ENCODE data around the gene CCDC12.

DNA sequence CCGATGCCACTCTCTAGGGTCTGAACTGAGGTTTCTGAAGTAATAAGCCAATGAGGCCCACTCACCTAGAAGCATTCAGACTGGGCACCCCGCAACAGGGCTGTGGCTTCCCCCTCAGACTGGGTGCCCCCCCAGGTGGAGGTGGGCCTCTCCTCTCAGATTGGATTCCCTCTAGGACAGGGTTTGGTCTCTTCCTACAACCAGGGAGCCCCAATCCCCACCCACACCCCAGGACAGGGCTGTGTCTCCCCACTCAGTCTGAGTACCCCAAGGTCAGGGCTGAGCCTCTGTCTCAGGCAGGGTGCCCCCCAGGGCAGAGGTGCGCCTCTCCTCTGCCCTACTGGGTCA is 71.4 kb downstream of the CCDC12 start:
- TF ChIP-seq, protein P1, sequence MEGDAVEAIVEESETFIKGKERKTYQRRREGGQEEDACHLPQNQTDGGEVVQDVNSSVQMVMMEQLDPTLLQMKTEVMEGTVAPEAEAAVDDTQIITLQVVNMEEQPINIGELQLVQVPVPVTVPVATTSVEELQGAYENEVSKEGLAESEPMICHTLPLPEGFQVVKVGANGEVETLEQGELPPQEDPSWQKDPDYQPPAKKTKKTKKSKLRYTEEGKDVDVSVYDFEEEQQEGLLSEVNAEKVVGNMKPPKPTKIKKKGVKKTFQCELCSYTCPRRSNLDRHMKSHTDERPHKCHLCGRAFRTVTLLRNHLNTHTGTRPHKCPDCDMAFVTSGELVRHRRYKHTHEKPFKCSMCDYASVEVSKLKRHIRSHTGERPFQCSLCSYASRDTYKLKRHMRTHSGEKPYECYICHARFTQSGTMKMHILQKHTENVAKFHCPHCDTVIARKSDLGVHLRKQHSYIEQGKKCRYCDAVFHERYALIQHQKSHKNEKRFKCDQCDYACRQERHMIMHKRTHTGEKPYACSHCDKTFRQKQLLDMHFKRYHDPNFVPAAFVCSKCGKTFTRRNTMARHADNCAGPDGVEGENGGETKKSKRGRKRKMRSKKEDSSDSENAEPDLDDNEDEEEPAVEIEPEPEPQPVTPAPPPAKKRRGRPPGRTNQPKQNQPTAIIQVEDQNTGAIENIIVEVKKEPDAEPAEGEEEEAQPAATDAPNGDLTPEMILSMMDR (IDR thresholded peaks at IDR 0.05 in 2 of 3, conservative IDR thresholded peaks at IDR 0.05 in 1 of 3; ENCODE audit: borderline replicate concordance in 1 of 3, insufficient read depth in 1 of 3, low read depth in 2 of 3, low read length in 2 of 3) = no peak
- TF ChIP-seq EGR1 (IDR thresholded peaks at IDR 0.05; ENCODE audit: low read depth) (no peak), YY1 (IDR thresholded peaks at IDR 0.05; ENCODE audit: extremely low read depth, insufficient replicate concordance, low read depth, low read length) (no peak), POLR2A (IDR thresholded peaks at IDR 0.05; ENCODE audit: borderline replicate concordance, extremely low read depth, insufficient read depth, insufficient read length) (no peak), TCF7L2 (IDR thresholded peaks at IDR 0.05; ENCODE audit: borderline replicate concordance, extremely low read depth, insufficient read depth, insufficient read length) (no peak), RAD21 (IDR thresholded peaks at IDR 0.05; ENCODE audit: low read depth) (no peak), EZH2phosphoT487 (IDR thresholded peaks at IDR 0.05; ENCODE audit: borderline replicate concordance) (no peak), EZH2 (IDR thresholded peaks at IDR 0.05) (no peak)
- TF ChIP-seq, protein P2, sequence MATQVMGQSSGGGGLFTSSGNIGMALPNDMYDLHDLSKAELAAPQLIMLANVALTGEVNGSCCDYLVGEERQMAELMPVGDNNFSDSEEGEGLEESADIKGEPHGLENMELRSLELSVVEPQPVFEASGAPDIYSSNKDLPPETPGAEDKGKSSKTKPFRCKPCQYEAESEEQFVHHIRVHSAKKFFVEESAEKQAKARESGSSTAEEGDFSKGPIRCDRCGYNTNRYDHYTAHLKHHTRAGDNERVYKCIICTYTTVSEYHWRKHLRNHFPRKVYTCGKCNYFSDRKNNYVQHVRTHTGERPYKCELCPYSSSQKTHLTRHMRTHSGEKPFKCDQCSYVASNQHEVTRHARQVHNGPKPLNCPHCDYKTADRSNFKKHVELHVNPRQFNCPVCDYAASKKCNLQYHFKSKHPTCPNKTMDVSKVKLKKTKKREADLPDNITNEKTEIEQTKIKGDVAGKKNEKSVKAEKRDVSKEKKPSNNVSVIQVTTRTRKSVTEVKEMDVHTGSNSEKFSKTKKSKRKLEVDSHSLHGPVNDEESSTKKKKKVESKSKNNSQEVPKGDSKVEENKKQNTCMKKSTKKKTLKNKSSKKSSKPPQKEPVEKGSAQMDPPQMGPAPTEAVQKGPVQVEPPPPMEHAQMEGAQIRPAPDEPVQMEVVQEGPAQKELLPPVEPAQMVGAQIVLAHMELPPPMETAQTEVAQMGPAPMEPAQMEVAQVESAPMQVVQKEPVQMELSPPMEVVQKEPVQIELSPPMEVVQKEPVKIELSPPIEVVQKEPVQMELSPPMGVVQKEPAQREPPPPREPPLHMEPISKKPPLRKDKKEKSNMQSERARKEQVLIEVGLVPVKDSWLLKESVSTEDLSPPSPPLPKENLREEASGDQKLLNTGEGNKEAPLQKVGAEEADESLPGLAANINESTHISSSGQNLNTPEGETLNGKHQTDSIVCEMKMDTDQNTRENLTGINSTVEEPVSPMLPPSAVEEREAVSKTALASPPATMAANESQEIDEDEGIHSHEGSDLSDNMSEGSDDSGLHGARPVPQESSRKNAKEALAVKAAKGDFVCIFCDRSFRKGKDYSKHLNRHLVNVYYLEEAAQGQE (IDR thresholded peaks at IDR 0.05; ENCODE audit: low read depth) = no peak
